Measurements from ENCODE around the gene SLC38A6. TPM values are rescaled to one million over a fixed set of nuclear protein-coding genes. Genes with fewer than 3 reads are reported as not detected.

Gene SLC38A6
- total and polyA plus RNA-seq, 2 experiments from 2014 or later = 11.9 to 23.2 TPM

- H2AFZ ChIP-seq = no peak overlapping the region
- H3K9me2 ChIP-seq (ENCODE audit: insufficient read depth) = no peaks in the 10 kb centered on the region
- Mint-ChIP-seq H3K4me3 (no peak overlapping the region), H3K4me1 (peaks cover 14% of the 10 kb centered on the region; the same call in 2 of the 3 replicates), H3K27me3 (ENCODE audit: insufficient read depth, low read depth, poor library complexity) (no peaks in the 10 kb centered on the region), H3K9me3 (no peaks in the 10 kb centered on the region), H3K36me3 (ENCODE audit: low read depth) (peaks cover 23% of the 10 kb centered on the region; the same call in 2 of the 3 replicates), H3K27ac (no peak overlapping the region)
- H3K4me3 ChIP-seq = no peak overlapping the region
- peaks cover 32% of the 10 kb centered on the region for H3K79me2 ChIP-seq (replicated peaks; ENCODE audit: insufficient read depth)
- no peaks in the 10 kb centered on the region for H3K27me3 ChIP-seq (ENCODE audit: insufficient read depth)
- H4K20me1 ChIP-seq (replicated peaks; ENCODE audit: insufficient read depth) = no peaks in the 10 kb centered on the region
- TF ChIP-seq NANOG (IDR thresholded peaks at IDR 0.05; ENCODE audit: borderline replicate concordance) (no peak), STAT1 (IDR thresholded peaks at IDR 0.05; ENCODE audit: unreplicated experiment) (no peak), ZNF114 (CRISPR knock-in tag; IDR thresholded peaks at IDR 0.05) (no peak), EZH2 (IDR thresholded peaks at IDR 0.05; ENCODE audit: low read depth, unreplicated experiment) (no peak), CTCF (conservative IDR thresholded peaks at IDR 0.05; ENCODE audit: low read depth in 2 of 2) (no peak), POLR2AphosphoS5 (IDR thresholded peaks at IDR 0.05; ENCODE audit: low read depth) (no peak), CREB1 (CRISPR knock-in tag; IDR thresholded peaks at IDR 0.05; ENCODE audit: low read depth) (no peak), ZNF462 (CRISPR knock-in tag; IDR thresholded peaks at IDR 0.05) (no peak), ZNF331 (CRISPR knock-in tag; IDR thresholded peaks at IDR 0.05; ENCODE audit: low read depth) (no peak), EZH2phosphoT487 (IDR thresholded peaks at IDR 0.05; ENCODE audit: unreplicated experiment) (no peak), REST (IDR thresholded peaks at IDR 0.05; ENCODE audit: unreplicated experiment) (no peak), JUNB (IDR thresholded peaks at IDR 0.05; ENCODE audit: unreplicated experiment) (no peak), ETS1 (IDR thresholded peaks at IDR 0.05) (no peak)
- no peaks in the 10 kb centered on the region for H3F3A ChIP-seq (replicated peaks; ENCODE audit: low read depth)
- ATAC-seq (no peak), DNase-seq (ENCODE audit: low spot score) (no peak)
- no peak overlapping the region; the same call in 1 of the 2 replicates for H3K27ac ChIP-seq (ENCODE audit: low read depth)
- no peak overlapping the region for H3K4me2 ChIP-seq
- no peaks in the 10 kb centered on the region for H3K4me1 ChIP-seq (ENCODE audit: insufficient read depth)
- peaks cover 6% of the 10 kb centered on the region; the same call in 1 of the 2 replicates for H3K36me3 ChIP-seq (ENCODE audit: insufficient read depth)
These were observed 5.5 kb upstream of the SLC38A6 start for GRCh38 chr14:60975551-60975950.
